DND-41 (cell line): ENCODE data around the gene VOPP1.

ENCODE experiments used
- ATAC-seq: fragments of 200-7000 bp; cut with Tn5 transposase; 3 replicates; pipeline ENCODE4 v1.9.1; 2021; ENCODE audit warnings: low read depth; ENCODE audit not compliant: insufficient read depth
- DNase-seq: peaks from one replicate; pipeline ENCODE4 v3.0.0-alpha.2; 2020
- H2AFZ ChIP-seq: 2 replicates; pipeline ENCODE4 v1.6.0; 2012; ENCODE audit warnings: low read depth, low read length
- H3K27ac ChIP-seq: 2 replicates; pipeline ENCODE4 v1.5.1; 2012; ENCODE audit warnings: low read length, inconsistent platforms
- H3K27me3 ChIP-seq: fragments of 200-600 bp; sonication (generic); 2 replicates; pipeline ENCODE4 v1.6.0; 2012; ENCODE audit warnings: low read length, mild to moderate bottlenecking, inconsistent platforms; ENCODE audit not compliant: insufficient read depth, poor library complexity
- H3K36me3 ChIP-seq: 2 replicates; pipeline ENCODE4 v1.5.1; 2012; ENCODE audit warnings: low read length, inconsistent platforms; ENCODE audit not compliant: insufficient read depth
- H3K4me1 ChIP-seq: 2 replicates; pipeline ENCODE4 v1.5.1; 2012; ENCODE audit warnings: mild to moderate bottlenecking, low read length; ENCODE audit not compliant: insufficient read depth
- H3K4me2 ChIP-seq: 2 replicates; pipeline ENCODE4 v1.6.0; 2012; ENCODE audit warnings: mild to moderate bottlenecking, moderate library complexity, low read length, inconsistent platforms; ENCODE audit not compliant: insufficient read depth
- H3K4me3 ChIP-seq, 2 experiments: fragments of 200-600 bp in 1 of 2; shearing (Covaris generic) in 1 of 2; 2 replicates each; pipeline ENCODE4 v1.5.1; 2012 to 2016; ENCODE audit warnings: inconsistent platforms in 2 of 2, low read length in 2 of 2, mild to moderate bottlenecking in 2 of 2, low read depth in 1 of 2, moderate library complexity in 1 of 2
- H3K79me2 ChIP-seq: 2 replicates; pipeline ENCODE4 v1.6.0; 2012; ENCODE audit warnings: low read length, inconsistent platforms; ENCODE audit not compliant: insufficient read depth
- H3K9ac ChIP-seq: 2 replicates; pipeline ENCODE4 v1.6.0; 2012; ENCODE audit warnings: low read depth, mild to moderate bottlenecking, inconsistent platforms, low read length, moderate library complexity
- H3K9me3 ChIP-seq: 2 replicates; pipeline ENCODE4 v1.5.1; 2012; ENCODE audit warnings: low read length, moderate library complexity, mild to moderate bottlenecking, inconsistent platforms; ENCODE audit not compliant: insufficient read depth, severe bottlenecking
- H4K20me1 ChIP-seq: 2 replicates; pipeline ENCODE4 v1.6.0; 2012; ENCODE audit warnings: low read length; ENCODE audit not compliant: insufficient read depth
- CTCF ChIP-seq: IDR thresholded peaks from 2 replicates; pipeline ENCODE4 v1.5.1; 2012; ENCODE audit warnings: borderline replicate concordance, low read length, moderate library complexity, mild to moderate bottlenecking; ENCODE audit not compliant: poor library complexity, severe bottlenecking; ENCODE audit errors: extremely low read depth
- EZH2 ChIP-seq: IDR thresholded peaks from 3 replicates; pipeline ENCODE4 v1.6.1; 2012; ENCODE audit warnings: borderline replicate concordance, low read depth, mild to moderate bottlenecking, moderate library complexity, low read length, inconsistent platforms; ENCODE audit not compliant: severe bottlenecking

Gene VOPP1

GRCh38 chr7:55520426-55521140 is 51.7 kb downstream of the VOPP1 start:
- Histone ChIP-seq H3K79me2 (peaks cover 72% of the 10 kb centered on the region), H3K9me3 (no peaks in the 10 kb centered on the region), H3K4me1 (no peaks in the 10 kb centered on the region), H3K27me3 (no peaks in the 10 kb centered on the region), H3K36me3 (peaks cover 48% of the 10 kb centered on the region), H2AFZ (no peak overlapping the region), H3K9ac (no peak overlapping the region), H3K27ac (no peak overlapping the region), H3K4me2 (no peak overlapping the region), H4K20me1 (peaks cover 71% of the 10 kb centered on the region), H3K4me3 (no peak overlapping the region)
- DNase-seq, result no peak
- no peak for ATAC-seq
- no peak for TF ChIP-seq CTCF
- no peak for TF ChIP-seq EZH2

- H3K9me3 ChIP-seq, result no peaks in the 10 kb centered on the region
- DNase-seq (no peak), ATAC-seq (no peak)
- H4K20me1 ChIP-seq, result peaks cover 74% of the 10 kb centered on the region
- H3K27me3 ChIP-seq, result no peaks in the 10 kb centered on the region
- H3K4me1 ChIP-seq, result no peaks in the 10 kb centered on the region
- H3K4me3 ChIP-seq, result no peak overlapping the region
- H3K9ac ChIP-seq, result no peak overlapping the region
- H2AFZ ChIP-seq, result no peak overlapping the region
- peaks cover 61% of the 10 kb centered on the region for H3K79me2 ChIP-seq
- peaks cover 63% of the 10 kb centered on the region for H3K36me3 ChIP-seq
- TF ChIP-seq CTCF, result no peak
- no peak overlapping the region for H3K4me2 ChIP-seq
- H3K27ac ChIP-seq, result no peak overlapping the region
These were observed 53.5 kb downstream of the VOPP1 start for GRCh38 chr7:55518836-55519235.

- no peak overlapping the region for H2AFZ ChIP-seq
- peaks cover 60% of the 10 kb centered on the region for H3K79me2 ChIP-seq
- H3K27ac ChIP-seq, result no peak overlapping the region
- no peak for TF ChIP-seq CTCF
- TF ChIP-seq EZH2, result no peak
- H3K36me3 ChIP-seq, result peaks cover 67% of the 10 kb centered on the region
- ATAC-seq, result no peak
- H4K20me1 ChIP-seq, result peaks cover 68% of the 10 kb centered on the region
- no peaks in the 10 kb centered on the region for H3K4me1 ChIP-seq
- no peak for DNase-seq
- H3K4me2 ChIP-seq, result no peak overlapping the region
- H3K9ac ChIP-seq, result no peak overlapping the region
- H3K4me3 ChIP-seq, result no peak overlapping the region
- H3K27me3 ChIP-seq, result no peaks in the 10 kb centered on the region
- H3K9me3 ChIP-seq, result no peaks in the 10 kb centered on the region
These were observed 54.2 kb downstream of the VOPP1 start for GRCh38 chr7:55517936-55518689.
